HS-27A (cell line): Measurements from ENCODE around the gene AMZ2.
"Not testable (repeated sequence)": the region's sequence is repeated elsewhere in the genome, so short reads cannot be mapped to it uniquely, and the experiment has no call there.

Experiments used
- DNase-seq: peaks from one replicate; pipeline ENCODE4 v3.0.0-alpha.2; 2012; ENCODE audit warnings: low read depth, missing footprints

AMZ2 gene, protein sequence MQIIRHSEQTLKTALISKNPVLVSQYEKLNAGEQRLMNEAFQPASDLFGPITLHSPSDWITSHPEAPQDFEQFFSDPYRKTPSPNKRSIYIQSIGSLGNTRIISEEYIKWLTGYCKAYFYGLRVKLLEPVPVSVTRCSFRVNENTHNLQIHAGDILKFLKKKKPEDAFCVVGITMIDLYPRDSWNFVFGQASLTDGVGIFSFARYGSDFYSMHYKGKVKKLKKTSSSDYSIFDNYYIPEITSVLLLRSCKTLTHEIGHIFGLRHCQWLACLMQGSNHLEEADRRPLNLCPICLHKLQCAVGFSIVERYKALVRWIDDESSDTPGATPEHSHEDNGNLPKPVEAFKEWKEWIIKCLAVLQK

DNA sequence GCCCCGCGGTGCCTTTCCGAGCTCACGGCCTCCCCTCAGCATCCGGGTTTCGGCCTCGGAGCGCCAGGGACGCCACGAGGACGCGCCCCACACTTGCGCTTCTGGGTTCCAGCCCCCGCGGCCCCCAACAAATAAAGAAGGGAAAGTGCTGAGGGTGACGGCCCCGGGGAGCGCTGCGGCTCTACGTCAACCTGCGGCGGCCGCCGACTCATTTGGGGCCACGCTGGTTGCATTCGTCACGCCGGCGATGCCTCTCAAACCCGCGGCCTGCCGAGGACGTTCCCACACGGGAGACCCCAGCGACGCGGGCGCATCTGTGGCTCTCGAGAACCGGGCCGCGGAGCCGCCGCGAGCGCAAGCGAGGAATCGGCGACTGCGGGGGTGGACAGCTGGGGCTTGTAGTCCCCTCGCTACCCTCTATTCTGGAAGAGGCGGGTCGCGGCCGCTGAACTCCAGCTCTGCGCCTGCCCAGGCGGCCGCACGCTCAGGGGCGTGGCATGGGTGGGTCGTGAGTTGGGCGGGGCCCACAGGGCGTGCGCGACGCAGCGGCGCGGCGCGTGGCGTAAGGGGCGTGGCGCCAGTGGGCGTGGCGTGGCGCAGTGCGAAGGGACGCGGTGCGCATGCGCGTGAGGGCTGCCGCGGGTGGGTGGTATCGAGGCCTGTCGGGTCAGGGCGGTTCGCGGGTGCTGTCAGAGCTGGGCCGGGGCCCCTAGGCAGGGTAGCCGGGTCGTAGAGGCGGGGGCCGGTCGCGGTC, at the start of gene AMZ2:
Gene AMZ2, plus strand, starts transcription at position 599 of the 754 bp plus-strand sequence. CDS start 2,145 bp downstream, outside the sequence.
- peak; percentile 41 for DNase-seq

DNA sequence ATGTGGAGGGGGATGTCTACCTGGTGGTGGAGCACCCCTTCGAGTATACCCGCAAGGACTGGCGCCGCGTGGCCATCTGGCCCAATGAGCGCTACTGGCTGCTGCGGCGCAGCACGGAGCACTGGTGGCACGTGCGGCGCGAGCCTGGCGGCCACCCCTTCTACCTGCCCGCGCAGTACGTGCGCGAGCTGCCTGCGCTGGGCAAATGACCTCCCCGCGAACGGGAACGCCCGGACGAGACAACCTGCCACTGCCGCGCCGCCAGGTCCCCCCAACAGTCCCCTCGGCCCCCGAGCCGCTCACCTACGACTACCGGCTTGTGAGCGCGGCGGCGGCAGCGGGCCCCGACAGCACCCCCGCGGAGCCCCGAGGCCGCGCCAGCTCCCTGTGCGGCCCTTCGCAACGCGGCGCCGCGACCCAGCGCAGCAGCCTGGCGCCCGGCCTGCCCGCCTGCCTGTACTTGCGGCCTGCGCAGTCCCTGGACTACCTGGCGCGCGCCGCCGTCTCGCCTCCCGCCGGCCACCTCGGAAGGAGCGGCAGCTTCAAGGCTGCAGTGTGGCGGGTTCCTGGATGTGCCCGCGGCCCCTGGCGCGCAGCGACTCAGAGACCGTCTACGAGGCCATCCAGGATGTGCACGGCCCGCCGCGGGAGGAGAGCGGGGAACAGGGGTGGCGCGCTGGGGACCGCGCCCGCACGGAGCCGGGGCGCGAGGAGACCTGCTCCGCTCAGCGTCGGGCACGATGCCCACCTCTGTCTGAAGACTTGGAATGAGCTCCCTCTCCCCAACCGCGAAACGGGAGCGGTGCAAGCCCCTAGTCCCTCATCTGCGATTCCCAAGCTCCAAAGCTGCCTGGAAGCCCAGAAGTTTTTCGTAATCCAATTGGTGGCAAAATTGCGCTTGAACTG, 48.7 kb upstream of the AMZ2 start:
- no peak for DNase-seq

DNA sequence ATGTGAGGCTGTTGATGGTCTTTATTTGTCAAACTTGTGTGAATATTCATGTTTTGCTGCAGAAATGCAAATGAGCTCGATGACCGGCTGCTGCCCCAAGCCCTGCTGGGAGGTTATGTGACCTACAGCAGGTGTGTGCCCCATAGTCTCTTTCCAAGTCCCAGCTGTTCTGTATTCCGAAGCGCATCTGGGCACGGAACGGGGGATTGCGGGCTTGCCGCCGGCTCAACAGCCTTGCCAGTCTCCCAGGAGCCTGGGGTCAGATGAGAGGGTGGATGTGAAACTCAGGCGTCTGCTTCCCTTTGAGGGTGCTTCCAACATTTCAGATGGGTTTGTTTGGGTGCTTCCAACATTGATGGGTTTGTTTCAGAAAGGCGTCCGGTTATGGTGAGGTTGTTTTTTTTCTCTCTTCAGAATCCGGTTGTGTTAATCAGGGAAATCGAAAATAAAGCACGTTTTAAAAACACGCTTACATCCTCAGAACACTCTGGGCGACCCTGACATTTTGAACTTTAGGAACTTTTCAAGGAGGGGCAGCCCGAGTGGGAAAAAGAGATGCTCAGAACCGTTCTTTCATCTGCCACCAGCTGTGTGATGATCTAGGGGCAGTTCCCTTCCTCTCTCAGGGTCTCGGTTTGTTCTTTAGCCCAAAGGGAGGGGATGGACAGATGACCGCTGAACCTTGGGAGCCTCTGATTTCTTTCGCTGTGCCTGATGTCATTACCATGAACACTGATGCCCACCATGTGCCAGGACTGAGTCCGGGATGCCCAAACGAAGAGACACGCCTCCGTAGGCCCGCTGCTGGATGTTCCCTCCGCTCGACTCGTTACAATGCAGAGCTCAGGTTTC, 47.8 kb upstream of the AMZ2 start:
- DNase-seq, result no peak

DNA sequence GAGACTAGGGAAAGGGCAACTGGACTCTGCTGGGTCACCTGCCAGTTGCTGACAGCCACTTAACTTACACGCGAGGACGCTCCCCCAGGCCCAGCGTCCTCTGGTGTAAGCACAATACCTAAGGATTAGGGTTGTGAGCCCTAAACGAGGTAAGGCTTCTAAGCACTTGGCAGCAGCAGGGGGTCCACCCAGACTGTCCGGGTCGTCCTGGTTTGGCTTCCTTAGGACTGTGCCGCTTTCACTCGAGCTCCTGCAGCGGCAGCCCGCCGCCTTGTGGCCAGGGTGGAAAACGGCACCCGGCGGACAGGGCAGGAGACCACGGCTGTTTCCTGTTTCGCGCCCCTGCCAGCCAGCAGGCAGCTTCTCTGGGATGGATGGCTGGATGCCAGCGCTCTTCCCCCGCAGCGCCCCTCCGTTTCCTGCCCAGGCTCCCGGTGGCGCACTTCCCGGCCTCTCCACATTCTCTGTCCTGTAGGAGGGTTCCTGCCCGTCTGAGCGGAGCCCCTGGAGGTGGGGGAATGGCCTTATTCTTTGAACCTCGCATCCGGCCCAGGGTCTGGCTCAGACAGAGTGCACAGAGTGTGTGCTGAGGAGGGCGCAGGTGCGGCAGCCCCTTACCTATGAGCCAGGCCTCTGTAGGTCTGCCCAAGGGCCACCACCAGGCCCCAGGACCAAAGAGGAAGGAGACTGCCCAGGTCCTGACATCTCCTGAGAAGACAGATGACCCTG, 47.0 kb upstream of the AMZ2 start:
- DNase-seq, result peak; percentile 17

DNA sequence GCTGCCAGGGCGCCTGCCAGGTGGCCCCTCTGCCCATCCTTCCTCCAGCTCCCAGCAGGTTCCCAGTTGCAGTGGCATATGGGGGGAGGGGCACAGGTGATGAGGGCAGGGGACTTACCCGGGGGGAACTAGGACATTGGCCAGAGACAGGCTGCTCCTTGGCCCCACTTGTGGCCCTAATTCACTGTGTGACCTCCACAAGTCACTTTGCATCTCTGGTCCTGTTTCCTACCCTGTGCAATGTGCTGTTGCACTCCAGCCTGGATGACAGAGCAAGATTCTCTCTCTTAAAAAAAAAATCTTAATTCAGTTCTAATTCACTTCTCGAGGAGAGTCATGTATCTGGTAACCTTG, 46.4 kb upstream of the AMZ2 start:
- not testable (repeated sequence) for DNase-seq

DNA sequence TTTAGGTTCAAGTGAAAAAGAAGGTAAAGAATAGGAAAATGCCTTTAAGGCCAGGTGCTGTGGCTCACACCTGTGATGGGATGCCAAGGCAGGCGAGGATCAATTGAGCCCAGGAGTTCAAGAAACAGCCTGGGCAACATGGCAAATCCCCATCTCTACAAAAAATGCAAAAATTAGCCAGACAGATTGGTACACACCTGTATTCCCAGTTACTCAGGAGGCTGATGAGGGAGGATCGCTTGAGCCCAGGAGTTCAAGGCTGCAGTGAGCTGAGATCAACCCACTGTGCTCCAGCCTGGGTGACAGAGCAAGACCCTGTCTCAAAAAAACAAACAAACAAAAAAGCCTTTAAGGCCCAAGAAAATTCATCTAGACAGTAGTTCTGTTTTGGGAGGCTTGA, 45.5 kb upstream of the AMZ2 start:
- not testable (repeated sequence) for DNase-seq

DNA sequence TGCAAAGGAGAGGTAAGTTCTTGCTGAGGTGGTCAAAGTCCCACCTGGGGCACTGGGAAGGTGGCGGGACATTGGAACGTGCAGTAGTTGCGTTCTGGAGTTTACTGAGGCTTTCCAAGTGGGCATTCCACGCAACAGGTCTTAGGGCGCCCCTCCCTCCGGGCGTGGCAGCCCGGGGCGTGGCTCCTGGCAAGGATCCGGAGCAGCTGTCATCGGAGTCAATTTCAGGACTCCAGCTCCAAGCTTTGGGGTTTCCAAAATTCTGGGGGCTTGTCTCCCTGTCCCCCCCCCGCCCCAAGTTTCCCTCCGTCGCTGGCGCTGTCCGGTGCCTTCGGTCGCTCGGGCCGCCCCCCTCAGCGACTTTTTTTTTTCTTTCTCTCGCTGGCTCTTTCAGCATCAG, 43.1 kb upstream of the AMZ2 start:
- DNase-seq, result no peak

DNA sequence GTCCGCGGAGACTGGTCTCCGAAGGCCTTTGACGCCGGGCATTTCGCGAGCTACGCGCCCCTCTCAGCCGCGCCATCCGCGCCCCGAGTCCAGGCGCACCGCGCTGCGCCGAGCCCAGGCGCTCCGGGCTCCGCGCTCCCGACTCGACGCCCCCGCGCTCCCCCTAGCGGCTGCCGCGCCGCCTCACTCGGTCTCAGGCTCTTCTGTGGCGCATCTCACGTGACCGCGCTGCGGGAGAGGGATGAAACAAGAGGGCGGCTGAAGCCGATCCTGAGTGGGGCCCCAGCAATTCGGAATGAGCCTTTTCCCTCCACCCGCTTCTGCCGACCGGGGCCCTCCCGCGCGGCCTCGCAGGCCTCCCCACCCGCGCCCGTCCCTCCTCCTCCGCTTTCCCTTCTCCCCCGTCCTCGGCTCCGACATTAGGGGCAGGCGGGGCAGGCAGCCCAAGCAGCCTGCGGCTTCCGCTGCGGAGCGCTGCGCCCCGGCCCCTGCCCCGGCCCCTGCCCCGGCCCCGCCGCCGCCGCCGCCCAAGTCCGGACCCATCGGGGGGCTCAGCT, 42.5 kb upstream of the AMZ2 start:
- DNase-seq, result peak; percentile 36

DNA sequence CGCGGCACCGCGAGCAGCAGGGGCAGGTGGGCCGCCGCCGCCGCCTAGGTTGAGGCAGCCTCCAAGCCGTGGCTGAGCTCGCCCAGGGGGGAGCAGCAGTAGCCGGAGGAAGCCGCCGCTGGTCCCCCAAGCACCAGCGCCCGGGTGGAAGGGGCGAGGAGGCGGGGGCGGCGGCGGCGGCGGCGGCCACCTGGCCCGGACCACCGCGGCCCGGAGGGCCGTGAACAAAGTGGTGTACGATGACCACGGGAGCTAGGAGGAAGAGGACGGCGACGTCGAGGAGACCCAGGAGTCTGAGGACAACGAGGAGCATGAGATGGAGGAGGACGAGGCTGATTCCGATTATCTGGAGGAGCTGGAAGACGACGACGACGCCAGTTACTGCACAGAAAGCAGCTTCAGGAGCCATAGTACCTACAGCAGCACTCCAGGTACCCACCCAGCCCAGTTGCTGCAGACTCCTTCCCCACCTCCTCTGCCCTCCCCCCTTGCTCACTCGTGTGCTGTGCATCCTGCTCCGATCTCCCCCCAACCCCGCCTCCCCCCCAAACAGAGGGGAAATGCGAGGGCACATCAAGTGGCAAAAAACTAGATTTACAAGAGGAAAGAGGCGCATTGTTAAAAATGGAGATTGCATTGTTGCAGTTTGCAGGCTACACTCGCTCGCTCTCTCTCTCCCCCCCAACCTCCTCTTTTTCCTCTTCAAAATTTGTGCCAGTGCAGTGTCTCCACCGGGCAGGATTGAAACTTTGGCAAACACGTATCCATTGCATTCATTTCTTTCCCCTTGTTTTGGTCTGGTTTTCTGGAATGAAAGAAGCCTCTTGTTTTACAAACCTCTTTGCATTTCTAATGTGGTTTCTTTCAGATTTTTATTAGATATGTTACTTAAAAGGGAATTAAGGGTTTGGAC, 41.8 kb upstream of the AMZ2 start:
- DNase-seq, result no peak

DNA sequence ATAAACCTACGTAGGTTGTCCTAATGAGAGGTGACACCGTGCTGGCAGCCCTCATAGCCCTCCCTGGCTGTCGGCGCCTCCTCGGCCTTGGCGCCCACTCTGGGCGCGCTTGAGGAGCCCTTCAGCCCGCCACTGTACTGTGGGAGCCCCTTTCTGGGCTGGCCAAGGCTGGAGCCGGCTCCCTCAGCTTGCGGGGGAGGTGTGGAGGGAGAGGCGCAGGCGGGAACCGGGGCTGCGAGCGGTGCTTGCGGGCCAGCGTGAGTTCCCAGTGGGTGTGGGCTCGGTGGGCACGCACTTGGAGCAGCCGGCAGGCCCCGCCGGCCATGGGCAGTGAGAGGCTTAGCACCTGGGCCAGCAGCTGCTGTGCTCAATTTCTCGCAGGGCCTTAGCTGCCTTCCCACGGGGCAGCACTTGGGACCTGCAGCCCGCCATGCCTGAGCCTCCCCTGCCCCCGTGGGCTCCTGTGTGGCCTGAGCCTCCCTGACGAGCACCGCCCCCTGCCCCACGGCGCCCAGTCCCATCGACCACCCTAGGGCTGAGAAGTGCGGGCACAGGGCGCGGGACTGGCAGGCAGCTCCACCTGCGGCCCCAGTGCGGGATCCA, 40.1 kb upstream of the AMZ2 start:
- DNase-seq, result no peak

DNA sequence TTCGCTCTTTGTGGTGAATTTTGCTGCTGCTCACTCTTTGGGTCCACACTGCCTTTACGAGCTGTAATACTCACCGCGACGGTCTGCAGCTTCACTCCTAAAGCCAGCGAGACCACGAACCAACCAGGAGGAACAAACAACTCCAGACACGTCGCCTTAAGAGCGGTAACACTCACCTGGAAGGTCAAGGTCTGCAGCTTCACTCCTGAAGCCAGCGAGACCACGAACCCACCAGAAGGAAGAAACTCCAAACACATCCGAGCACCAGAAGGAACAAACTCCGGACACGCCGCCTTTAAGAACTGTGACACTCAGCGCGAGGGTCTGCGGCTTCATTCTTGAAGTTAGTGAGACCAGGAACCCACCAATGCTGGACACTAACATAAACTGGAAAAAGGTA, 39.2 kb upstream of the AMZ2 start:
- not testable (repeated sequence) for DNase-seq

DNA sequence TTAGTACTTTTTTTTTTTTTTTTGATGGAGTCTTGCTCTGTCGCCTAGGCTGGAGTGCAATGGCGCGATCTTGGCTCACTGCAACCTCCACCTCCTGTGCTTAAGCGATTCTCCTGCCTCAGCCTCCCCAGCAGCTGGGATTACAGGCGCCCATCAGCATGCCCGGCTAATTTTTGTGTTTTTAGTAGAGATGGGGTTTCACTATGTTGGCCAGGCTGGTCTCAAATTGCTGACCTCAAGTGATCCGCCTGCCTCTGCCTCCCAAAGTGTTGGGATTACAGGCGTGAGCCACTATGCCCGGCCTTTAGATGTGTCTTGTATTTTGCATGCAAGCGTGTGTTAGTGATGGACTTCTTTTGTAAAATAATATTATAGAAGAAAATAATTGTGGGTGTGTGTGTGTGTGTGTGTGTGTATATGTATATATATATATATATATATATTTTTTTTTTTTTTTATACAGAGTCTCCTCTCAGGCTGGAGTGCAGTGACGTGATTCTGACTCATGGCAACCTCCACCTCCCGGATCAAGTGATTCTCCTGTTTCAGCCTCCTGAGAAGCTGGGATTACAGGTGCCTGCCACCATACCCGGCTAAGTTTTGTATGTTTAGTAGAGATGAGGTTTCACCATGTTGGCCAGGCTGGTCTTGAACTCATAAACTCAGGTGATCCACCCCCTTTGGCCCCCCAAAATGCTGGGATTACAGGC, 38.5 kb upstream of the AMZ2 start:
- not testable (repeated sequence) for DNase-seq

DNA sequence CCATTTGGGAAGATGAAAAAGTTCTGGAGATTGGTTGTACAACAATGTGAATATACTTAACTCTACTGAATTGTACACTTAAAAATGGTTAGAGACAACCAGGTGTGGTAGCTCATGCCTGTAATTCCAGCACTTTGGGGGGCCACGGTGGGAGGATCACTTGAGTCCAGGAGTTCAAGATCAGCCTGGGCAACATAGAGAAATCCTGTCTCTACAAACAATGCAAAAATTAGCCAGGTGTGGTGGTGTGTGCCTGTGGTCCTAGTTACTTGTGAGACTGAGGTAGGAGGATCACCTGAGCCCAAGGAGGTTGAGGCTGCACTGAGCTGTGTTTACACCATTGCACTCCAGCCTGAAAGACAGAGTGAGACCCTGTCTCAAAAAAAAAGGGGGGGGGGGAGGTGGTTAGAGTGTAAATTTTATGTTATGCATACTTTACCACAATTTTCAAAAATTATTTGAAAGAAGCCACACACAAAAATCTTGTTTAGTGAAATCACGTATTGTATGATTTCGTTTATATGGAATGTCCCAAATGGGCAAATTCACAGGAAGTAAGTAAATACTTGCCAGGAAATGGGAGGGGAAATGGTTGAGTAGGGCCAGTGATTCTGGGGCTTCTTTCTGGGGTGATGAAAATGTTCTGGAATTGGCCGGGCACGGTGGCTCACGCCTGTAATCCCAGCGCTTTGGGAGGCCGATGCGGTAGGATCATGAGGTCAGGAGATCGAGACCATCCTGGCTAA, 37.1 kb upstream of the AMZ2 start:
- DNase-seq, result no peak

DNA sequence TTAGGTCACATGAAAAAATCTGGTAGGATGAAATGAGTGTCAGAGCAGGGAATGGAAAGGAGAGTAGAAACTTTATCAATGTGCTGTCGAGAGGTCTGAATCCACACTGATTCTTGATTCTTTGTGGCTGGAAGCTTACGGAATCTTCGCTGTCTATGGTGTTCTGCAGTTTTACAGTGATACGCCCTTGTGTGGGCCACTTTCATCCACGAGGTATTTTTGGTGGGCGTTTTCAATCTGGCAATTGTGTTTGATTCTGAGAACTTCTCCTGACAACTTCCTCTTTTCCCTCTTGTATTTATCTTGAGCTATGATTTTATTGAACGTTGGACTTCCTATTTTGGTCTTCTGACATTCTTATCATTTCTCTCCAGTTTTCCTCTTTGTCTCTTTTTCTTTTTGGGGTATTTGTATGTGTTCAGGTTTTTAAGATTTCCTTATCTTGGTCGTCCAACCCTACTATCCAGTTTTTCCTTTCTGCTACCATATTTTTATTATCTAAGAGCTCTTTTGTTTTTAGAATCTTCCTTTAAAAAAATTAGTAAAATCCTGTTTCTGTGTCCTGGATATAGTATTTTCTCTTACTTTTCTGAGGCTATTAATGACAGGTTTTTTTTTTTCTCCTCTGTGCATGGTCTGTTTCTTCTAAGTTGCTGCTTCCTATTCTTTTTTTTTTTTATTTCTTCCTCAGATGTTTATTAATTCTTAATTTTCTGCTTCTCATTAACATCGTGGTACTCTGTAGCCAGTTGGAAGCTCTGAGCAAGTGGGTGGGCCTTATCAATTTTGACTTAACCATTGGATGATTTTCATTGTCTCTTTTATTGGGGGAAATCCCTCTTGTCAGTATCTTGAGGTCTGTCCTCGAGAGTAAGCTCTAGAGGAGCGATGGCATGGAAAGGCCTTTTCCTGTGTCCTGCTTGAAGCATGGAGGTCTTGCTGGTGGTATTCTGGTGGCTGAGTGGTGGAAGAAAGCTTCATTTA, 34.1 kb upstream of the AMZ2 start:
- not testable (repeated sequence) for DNase-seq

DNA sequence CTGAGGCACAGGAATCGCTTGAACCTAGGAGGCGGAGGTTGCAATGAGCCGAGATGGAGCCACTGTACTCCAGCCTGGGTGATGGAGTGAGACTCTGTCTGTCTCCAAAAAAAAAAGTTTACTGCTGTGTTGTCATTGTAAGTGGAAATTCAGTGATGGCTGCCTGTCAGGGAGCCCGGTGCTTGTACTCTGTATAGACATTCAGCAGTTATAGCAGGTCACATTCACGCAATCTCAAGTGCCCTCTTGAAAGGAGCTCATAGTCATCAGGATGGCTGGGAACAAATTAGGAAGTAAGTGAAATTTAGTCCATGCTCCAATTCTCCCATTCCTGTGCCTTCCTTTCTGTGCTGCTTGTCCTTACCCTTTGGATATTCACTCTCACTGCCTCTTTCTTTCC, 32.4 kb upstream of the AMZ2 start:
- DNase-seq, result not testable (repeated sequence)

DNA sequence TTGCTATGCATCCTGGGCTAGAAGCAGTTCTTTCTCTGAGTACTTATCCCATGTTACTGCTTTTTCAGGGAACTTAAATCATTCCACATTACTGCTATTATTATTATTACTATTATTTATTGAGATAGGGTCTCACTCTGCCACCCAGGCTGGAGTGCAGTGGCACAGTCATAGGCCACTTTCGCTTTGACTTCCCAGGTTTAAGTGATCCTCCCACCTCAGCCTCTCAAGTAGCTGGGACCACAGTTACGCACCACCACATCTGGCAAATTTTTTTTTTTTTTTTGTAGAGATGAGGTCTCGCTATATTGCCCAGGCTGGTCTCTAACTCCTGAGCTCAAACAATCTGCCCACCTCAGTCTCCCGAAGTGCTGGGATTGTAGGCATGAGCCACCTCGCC, 28.4 kb upstream of the AMZ2 start:
- not testable (repeated sequence) for DNase-seq
